Left lobe of liver (tissue), 2 donors: ENCODE measurements around the gene PPY. TPM values are rescaled to one million over a fixed set of nuclear protein-coding genes. Genes with fewer than 3 reads are reported as not detected.
"Not testable (repeated sequence)": the region's sequence is repeated elsewhere in the genome, so short reads cannot be mapped to it uniquely, and the experiment has no call there.

ENCODE experiments used
- ATAC-seq: fragments of 200-7000 bp; cut with Tn5 transposase; one replicate; pipeline ENCODE4 v1.9.1; 2020; ENCODE audit warnings: mild to moderate bottlenecking, moderate library complexity
- DNase-seq: peaks from one replicate; pipeline ENCODE4 v3.0.0-alpha.2; 2020; ENCODE audit warnings: low spot score
- total RNA-seq: library from RNA; stranded (reverse); gene quantifications from one replicate; pipeline ENCODE4 v1.2.1, GENCODE V29; 2021
- donor health status: DM: no; HTN: no; CAD: no; lungs with moderate emphysema.
- donor health status: DM: no; HTN: yes; CAD: no.

The PPY gene
- total RNA-seq, 1 donor from 2014 or later: not detected

DNA sequence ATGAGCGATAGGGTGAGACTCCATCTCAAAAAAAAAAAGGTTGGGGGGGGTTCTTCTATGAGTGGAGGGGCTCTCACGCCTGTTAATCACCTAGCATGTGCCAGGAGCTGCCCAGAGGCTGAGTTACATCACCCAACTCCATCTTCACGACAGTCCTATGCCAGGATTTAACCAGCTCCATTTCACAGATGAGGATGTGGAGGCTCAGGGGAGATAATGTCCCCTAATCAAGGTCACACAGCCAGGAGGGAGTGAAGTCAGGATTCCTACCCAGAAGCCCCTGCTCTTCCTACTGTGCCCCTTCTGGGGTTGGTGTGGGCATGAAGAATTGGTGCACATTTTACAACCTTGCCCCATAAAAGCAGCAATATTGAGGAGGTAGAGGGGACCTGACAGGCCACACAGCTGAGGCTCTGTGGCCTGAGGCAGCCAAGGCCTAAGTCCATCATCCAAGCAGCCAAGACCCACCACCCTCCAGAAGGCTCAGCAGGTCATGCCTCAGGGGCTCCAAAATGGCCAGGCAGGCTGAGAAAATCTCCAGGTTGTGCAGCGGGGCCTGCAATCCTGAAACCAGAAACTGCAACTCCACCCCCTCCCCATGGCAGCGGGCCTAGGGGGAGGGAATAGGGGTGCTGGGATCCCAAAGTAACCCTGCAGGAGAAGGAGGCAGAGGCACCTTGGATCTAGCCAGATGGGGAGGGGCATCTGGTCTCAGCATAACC, 6.9 kb downstream of the PPY start:
- DNase-seq (no peak), ATAC-seq (no peak)

DNA sequence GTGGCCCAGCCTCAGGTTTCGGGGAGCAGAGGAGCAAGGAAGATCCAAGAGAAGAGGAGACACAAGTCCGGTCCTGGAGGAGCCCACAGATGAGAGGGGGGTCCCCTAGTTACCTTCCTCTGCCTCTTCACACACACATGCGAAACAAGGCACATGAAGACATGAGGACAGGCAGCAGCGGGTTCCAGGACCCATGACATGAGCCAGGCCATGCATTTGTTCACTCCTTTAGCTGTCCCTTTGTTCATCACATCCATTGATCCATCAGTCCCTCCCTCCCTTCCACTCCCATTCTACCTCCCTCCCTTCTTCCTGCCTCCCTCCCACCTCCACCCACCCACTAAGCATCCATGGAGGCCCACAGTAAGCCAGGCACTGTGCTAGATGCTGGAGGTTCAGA, 9.4 kb downstream of the PPY start:
- no peak for ATAC-seq
- DNase-seq: no peak

DNA sequence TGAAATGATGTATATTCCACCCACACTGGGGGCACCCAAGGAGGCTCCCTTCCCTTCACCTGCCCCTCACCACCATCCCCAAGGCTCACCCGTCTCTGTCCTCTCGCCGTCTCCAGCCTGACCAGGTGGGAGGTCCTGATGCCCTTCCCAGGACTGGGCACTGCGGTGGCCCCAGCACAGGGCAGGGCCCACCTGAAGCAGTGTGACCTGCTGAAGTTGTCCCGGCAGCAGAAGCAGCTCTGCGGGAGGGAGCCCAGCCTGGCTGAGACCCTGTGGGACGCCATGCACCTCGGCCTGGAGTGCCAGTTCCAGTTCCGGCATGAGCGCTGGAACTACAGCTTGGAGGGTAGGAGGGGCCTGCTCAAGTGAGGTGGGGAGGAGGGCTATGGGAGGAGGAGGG, 9.9 kb downstream of the PPY start:
- DNase-seq (no peak), ATAC-seq (no peak)

DNA sequence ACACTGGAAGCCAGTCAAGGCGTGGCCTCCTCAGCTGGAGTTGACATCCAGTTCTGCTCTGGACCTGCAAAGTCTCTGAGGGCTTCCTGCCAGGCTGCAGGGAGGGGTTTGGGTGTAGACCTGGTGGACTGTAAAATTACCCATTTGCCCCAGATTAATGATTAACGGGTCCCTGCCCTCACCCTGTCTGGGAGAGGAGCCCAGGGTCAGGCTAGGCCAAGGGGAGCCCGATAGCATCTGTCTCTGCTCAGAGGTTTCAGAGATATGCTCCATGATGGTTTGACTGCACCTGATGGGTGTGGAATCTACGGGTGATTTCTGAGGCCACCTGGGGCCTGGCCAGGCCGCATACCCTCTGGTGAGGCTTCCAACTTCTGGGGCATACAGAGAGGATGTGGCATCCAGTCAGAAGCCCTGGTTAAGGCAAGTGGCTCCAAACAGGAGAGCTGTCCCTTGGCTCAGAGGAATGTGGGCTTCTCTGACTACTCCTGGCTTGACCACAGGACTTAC, 11.2 kb downstream of the PPY start:
- DNase-seq (peak; percentile 93), ATAC-seq (peak; percentile 99)

DNA sequence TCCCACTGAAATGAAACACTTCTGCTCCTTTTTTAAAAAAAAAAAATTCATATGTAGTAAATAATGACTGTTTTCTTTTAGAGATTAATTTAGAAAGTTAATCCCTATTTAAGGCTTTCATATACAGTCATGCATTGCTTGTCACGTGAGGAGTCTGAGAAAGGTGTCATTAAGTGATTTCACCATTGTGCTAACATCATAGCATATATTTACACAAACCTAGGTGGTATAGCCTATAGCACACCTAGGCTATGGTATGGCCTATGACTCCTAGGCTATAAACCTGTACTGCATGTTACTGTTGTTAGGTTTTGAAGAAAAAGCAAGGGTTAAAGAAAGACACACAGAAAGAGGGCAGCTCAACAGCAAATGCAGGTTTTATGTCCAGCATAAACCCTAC, 13.7 kb downstream of the PPY start:
- DNase-seq: no peak
- no peak for ATAC-seq

DNA sequence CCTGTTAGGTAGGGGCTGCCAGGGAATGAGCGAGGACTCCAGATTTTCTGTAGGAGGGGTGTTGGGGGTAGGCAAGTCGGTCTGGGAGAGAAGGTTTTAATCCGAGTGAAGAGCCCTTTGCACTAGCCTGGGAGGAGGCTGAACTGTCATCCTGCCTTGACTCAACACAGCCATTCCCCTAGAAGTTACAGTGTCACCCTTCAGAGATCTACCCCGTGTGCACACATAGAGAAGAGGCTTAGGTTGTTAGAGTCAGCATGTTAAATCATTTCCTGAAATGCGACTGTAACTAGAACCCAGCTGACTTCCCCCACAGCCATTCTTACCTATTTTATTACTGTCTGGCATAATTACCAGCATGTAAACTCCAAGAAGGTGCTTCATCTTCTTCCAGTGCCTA, 14.3 kb downstream of the PPY start:
- not testable (repeated sequence) for DNase-seq, ATAC-seq

DNA sequence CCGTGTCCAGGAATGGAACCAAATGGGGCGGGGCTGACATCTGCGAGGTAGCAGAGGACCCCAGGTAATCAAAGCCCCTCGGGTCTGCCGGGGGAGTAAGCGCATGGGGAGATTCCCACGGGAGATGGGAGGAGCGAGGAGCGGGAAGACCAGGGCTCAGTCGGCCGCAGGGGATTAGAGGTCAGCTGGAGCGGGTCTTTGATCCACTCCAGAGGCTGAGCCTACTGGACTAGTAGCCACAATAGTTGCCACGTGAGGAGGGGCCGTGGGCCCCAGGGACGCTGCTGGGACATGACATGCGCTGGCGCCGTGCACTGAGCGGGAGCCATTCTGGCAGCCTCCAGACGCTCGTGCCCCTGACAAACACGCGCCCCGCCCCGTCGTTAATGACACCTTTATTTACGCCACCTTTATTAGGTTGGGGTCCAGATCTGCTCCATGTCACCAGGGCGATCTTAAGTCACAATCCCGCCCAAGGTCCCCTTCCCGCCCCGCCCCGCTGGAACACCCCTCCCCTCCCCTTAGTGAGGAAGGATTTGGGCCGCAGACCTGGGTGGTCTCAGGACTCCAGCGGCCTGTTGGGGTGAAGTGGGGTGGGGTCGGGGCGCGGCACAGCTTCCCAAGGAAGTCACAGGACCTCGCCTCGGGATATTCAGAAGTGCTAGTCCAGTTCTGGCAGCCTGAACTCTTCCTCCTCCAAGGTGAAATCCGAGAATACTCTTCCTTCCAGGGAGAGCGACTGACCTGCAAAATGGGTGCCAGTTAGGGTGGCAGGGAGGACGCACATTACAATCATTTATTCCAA, 15.0 kb downstream of the PPY start:
- DNase-seq (no peak), ATAC-seq (no peak)

DNA sequence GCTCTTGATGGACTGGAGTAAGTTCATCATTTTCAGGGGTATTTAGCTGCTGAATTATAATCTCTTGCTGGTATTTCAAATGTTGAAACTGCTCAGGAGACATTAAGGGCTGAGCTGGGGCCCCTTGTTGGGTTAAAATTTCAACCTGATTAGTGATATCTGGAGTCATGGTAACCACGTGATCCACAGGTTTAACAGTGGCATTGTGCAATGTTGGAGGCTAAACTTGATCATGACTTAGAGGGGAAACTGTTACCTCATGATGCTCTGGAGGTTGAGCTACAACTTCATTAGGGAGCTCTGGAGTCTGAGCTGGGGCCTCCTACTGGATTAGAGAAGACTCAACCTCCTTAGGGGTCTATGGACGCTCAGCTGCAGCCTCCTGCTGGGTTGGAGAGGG, 17.7 kb downstream of the PPY start:
- DNase-seq (no peak), ATAC-seq (no peak)

DNA sequence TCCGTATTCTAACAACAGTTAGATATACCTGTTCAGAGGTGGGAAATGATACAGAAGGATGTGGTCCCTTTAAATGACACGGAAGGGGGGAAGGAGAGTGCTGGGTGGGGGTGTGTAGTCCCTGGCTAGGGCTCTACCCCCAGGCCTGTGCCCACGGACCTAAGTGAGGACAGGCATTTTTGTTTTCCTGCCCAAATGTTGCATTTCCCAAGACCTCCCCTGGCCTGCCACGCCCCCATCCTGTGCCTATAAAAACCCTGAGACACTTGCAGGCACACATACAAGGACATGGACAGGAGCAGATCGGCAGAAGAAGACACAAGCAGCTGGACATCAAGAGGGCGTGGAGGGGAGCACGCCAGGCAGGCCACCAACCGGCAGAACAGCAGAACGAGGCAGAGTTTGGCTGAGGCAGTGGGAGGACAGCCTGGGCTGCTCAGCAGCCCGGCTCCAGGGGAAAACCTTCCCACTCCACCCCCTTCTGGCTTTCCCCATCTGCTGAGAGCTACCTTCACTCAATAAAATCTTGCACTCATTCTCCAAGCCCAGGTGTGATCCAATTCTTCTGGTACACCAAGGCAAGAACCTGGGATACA, 21.7 kb downstream of the PPY start:
- DNase-seq (no peak), ATAC-seq (no peak)

DNA sequence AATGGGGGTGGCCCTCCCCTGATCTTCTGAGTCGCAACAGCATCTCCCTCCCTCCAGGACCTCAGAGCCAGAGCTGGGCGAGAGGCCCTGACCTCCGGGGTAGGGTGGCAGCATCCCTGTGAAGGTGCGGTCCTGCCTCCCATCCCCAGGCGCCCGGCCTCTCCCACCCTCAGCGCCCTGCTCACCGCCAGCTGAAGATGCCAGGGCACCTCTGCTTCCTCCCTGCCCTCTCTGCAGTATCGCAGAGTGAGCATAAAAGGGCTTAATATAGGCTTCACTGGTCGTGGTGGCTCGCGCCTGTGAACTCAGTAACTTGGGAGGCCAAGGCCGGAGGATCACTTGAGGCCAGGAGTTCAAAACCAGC, 24.3 kb downstream of the PPY start:
- ATAC-seq (no peak), DNase-seq (no peak)

DNA sequence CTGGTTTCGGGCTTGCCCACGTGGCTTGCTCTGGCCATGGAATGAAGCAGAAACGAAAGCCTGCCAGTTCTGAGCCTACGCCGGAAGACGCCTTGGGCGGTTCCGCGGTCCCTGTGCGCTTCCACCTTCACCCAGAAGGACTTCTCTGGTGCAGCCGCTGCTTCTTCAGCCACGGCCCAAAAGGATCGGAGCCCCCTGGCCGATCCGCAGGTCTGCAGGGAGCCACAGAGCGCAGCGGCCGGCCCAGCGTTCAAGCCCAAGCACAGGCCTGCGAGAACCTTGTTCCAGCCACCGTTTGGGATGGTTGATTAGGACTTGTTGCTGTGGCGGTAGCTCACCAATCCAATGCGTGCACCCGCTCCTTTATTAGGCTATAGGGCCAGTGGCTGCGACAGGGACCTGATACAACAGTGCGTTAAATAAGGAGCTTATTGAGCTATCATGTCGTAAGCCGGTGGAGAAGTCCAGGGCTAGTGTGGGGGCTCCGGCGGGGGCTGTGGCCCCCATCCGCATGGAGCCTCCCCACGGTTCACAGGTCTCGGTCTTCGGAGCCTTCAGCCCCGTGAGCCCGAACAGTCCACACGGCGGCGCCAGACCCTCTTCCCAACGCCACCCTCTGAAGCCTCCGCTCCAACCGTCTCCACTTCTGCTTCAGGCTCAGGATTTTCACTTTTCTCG, 24.8 kb downstream of the PPY start:
- DNase-seq: no peak
- peak; percentile 85 for ATAC-seq

DNA sequence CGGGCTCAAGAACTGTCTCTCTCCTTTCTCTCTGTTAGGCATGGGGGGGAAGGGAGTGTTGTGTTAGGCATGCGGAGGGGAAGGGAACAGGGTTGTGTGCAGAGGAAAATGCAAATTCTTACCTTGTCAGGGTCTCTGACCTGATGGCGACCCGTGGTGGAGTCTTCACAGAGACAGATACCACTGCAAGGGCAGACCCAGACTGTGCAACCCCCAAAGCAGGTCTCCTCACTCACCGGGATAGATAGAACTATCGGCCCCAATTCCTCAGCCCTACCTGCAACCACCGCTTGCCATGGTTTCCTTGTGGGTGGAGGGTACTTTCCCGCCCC, 25.3 kb downstream of the PPY start:
- DNase-seq: no peak
- no peak for ATAC-seq

DNA sequence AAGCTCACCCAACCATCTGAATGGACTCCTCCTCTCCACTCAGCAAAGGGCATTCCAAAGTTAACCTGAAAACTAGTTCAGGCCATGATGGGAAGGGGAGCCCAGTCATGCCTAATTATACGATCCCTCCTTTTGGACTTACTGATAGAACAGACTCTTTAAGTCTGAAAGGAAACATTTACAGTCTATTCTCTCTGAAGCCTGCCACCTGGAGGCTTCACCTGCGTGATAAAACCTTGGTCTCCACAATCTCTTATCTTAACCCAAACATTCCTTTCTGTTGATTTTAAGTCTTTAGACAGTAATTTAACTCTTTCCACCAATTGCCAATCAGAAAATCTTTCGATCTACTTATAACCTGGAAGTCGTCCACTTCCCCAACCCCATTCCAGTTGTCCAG, 25.9 kb downstream of the PPY start:
- no peak for ATAC-seq
- no peak for DNase-seq

DNA sequence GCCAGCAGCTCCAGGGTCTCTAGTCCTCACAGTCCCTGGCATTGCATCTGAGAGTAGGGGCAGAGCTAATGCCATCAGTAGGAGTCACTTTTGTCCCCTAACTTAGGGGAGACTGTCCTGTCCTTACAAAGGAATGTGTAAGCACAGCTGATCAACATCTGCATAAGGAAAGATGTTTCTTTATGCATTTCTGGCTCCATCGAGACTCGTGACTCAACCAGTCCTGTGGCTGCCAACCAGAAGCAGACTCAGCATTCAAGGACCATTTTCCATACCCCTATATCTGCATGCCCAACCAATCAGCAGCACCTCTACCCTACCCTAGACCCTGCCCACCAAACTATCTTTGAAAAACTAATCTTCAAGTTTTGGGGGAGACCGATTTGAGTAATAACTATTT, 26.7 kb downstream of the PPY start:
- DNase-seq: no peak
- no peak for ATAC-seq

DNA sequence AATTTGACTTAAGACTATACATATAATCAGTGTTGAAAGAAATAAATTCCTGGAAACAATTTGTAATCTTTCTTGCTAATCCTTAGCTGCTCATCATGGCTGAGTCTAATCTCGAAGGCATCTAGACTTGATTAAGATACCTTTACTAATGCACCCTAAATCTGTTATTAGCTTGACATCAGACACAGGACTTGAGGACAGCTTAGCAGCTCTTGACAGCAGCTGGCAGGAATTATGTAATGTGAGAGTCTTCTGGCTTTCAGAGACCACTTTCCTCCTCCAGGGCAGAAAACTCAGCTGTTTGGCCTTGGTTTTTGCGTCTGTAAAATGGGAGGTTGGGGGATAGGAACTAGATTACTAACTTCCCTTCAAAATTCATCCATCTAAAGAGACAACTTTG, 27.8 kb downstream of the PPY start:
- ATAC-seq (no peak), DNase-seq (no peak)

DNA sequence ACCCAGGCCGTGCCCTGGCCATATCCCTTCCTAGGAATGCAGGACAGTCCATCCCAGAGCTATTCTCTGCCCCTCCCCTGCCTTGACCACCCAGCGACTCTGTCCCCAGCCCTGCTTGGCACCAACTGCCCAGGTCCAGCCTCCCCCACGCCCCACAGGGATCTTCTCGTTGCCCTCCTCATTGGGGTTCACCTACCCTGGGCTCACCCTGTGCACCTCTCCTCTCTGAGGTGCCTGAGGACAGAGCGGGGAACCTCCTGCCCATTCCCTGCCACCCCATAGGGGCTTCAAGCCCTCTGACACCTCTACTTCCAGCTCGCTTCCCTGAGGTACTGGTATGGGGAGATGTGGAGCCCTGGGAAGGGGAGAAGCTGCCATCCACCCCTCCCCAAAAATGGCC, 28.7 kb downstream of the PPY start:
- ATAC-seq (no peak), DNase-seq (no peak)

DNA sequence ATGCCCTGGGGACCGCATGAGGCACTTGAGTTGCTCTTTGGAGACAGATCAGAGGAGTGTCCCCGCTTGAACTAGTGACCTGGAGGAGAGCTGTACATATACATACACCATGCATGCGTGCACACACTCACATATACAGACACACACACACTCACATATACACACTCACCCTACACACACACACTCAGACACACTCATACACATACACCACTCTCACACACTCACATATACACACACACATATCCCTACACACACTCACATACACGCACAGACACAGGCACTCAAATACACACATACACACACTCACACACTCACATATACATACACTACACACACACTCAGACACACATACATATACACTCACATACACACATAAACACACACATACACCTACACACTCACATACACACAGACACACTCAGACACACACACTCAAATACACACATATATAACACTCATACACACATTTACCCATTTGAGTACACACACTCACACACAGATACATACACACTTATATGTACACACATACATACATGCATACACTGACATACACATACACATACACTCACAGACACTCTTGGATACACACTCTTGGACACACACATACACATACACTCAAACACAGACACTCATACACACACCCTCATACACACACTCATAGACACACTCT, 29.5 kb downstream of the PPY start:
- no peak for ATAC-seq
- no peak for DNase-seq

DNA sequence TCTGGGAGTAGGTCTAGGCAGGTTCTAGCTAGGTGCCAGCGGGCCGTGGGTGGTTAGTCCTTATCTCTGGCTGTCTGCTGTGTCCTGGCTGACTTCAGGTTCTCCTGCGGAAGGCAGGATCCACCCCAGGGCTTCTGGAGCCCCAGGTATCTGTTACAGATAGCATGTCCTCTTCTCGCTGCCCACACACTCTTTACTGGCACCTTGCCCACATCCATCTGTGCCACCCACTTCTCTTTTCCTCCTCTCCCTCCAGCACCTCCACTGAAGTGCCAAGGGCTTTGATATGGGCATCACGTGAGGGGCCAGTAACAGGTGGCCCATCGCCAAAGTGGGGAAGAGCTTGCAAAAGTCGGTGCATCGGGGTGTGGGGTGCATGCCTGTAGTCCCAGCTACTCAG, 30.4 kb downstream of the PPY start:
- no peak for ATAC-seq
- DNase-seq: no peak

DNA sequence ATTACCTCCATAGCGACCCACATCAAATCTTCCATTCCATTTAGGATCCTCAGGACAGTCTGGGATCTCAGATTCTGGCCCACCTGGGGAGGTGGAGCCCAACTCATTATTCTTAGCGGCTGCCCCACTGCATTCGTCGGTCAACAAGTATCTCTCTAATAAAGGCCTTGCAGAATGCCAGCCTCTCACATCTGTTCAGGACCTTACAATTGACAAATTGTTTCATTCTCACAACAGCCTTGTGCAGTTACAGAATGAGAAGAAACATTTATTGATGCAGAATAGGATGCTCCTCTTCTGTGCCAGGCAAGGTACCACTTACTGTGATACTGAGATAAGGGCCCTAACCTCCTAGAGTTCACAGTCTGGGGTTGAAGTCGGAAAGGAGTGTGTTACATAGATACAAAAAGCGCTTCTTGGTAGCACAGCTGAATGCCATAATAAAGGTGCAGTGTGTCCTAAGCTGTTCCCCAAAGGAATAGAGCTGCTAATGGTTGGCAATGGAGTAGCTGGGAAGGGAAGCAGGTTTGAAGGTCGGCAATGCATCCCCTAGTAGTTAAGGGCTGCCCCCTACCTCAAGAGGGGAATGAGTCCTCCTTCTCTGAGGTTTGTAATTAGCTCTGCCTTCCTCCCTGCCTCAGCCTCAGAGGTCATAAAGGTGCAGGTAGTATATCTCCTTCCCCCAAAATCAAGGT, 32.6 kb downstream of the PPY start:
- DNase-seq (no peak), ATAC-seq (no peak)

DNA sequence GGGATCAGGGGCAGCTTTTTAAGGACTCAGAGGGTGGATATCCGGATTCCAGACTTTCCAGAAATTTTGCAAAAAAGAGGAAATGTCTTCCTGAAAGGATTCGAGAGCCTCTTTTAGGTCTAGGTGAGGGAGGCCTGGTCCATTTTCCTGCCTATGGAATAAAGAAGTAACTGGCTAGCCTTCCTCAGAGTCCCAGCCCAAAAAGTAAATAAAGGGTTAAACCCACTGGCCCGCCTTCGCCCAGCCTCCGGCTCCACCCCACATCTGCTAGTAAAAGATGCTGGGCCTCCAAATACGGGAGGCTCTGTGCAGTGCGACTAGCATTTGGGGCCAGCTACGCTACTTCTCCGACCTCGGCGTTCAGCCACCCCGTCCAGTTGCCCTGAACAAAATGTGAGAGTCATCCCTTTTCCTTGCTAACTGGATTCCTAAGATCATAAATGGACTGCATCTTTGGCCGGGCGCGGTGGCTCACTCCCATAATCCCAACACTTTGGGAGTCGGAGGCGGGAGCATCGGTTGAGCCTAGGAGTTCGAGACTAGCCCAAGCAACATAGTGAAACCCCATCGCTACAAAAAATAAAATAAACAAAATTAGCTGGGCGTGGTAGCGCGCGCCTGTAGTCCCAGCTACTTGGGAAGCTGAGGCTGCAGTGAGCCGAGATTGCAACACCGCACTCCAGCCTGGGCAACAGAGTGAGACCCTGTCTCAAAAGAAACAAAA, 34.1 kb downstream of the PPY start:
- no peak for DNase-seq
- ATAC-seq: peak; percentile 13
